ENCODE results near the gene HRH4.

HRH4 gene

GRCh38 chr18:24466771-24467170, 6.3 kb downstream of the HRH4 start:
- DNase-seq = no peak

- DNase-seq = no peak
These were observed 9.7 kb downstream of the HRH4 start for GRCh38 chr18:24470022-24470618.

- DNase-seq = no peak
These were observed 10.4 kb downstream of the HRH4 start for GRCh38 chr18:24470805-24471204.

- DNase-seq = no peak
These were observed 12.2 kb downstream of the HRH4 start for GRCh38 chr18:24472591-24472990.

- DNase-seq = no peak
These were observed 14.0 kb downstream of the HRH4 start for GRCh38 chr18:24474406-24474805.

- DNase-seq = no peak
These were observed 15.6 kb downstream of the HRH4 start for GRCh38 chr18:24475926-24476589.

GRCh38 chr18:24479371-24479770, 18.9 kb downstream of the HRH4 start:
- DNase-seq = no peak

GRCh38 chr18:24482821-24483220, 22.4 kb downstream of the HRH4 start:
- no peak for DNase-seq

GRCh38 chr18:24485681-24486080, 25.2 kb downstream of the HRH4 start:
- DNase-seq = no peak

- no peak for DNase-seq
These were observed 26.2 kb downstream of the HRH4 start for GRCh38 chr18:24486684-24487083.

GRCh38 chr18:24488824-24489493, 28.5 kb downstream of the HRH4 start:
- no peak for DNase-seq

- DNase-seq = no peak
These were observed 30.1 kb downstream of the HRH4 start for GRCh38 chr18:24490539-24490938.

GRCh38 chr18:24491927-24492834, 31.7 kb downstream of the HRH4 start:
- DNase-seq = no peak

- no peak for DNase-seq
These were observed 34.1 kb downstream of the HRH4 start for GRCh38 chr18:24494586-24494985.

GRCh38 chr18:24497031-24497754, 36.8 kb downstream of the HRH4 start:
- no peak for DNase-seq

- DNase-seq = no peak
These were observed 39.4 kb downstream of the HRH4 start for GRCh38 chr18:24499814-24500213.

GRCh38 chr18:24500217-24500616, 39.8 kb downstream of the HRH4 start:
- DNase-seq = no peak

GRCh38 chr18:24500766-24501165, 40.3 kb downstream of the HRH4 start:
- no peak for DNase-seq

GRCh38 chr18:24502667-24503523, 42.5 kb downstream of the HRH4 start:
- no peak for DNase-seq

GRCh38 chr18:24504401-24504800, 44.0 kb downstream of the HRH4 start:
- no peak for DNase-seq

- no peak for DNase-seq
These were observed 45.7 kb downstream of the HRH4 start for GRCh38 chr18:24506175-24506574.

GRCh38 chr18:24509435-24509834, 49.0 kb downstream of the HRH4 start:
- DNase-seq = no peak

Measured in CD4-positive, alpha-beta T cell treated with Interferon gamma for 1 hour (primary cell).